IMR-90 (cell line): ENCODE data around the gene CEACAM16. TPM values are rescaled to one million over a fixed set of nuclear protein-coding genes. Genes with fewer than 3 reads are reported as not detected.
A peak's percentile ranks its signal among the peaks of the same experiment; 100 is the strongest.

ENCODE experiments used
- ATAC-seq: fragments of 200-7000 bp; cut with Tn5 transposase; 2 replicates; pipeline ENCODE4 v1.9.1; 2020; ENCODE audit warnings: low read depth, mild to moderate bottlenecking, moderate library complexity
- BruUV-seq: library from RNA; stranded (reverse); fragments of 400-500 nt; replicated peaks from 2 replicates; lab custom pipeline; 2021; lab: Mats Ljungman, UMichigan
- CTCF ChIA-PET: fragments of 300-600 bp; formaldehyde crosslinking; extraction: SDS; loops from one replicate; lab custom pipeline; 2021; ENCODE audit warnings: antibody characterized with exemption; lab: Yijun Ruan, JAX
- POLR2A ChIA-PET: fragments of 300-600 bp; sonication (Branson Sonifier 250); formaldehyde crosslinking; loops from one replicate; lab custom pipeline; 2022; ENCODE audit warnings: antibody characterized with exemption; ENCODE audit not compliant: unreplicated experiment; lab: Charles Lee
- DNase-seq: peaks from one replicate; pipeline ENCODE4 v3.0.0; 2013
- H2AFZ ChIP-seq: replicated peaks from 2 replicates; pipeline ENCODE3; 2013; ENCODE audit warnings: low read length, mild to moderate bottlenecking; ENCODE audit not compliant: poor library complexity
- H2AK5ac ChIP-seq: 2 replicates; pipeline ENCODE4 v1.6.1; 2013; ENCODE audit warnings: low read depth, low read length, inconsistent platforms
- H2AK9ac ChIP-seq: replicated peaks from 2 replicates; pipeline ENCODE3; 2013; ENCODE audit warnings: mild to moderate bottlenecking, low read depth, low read length, moderate library complexity; ENCODE audit not compliant: poor library complexity
- H2BK120ac ChIP-seq: 2 replicates; pipeline ENCODE4 v1.6.1; 2013; ENCODE audit warnings: low read depth, low read length, inconsistent platforms
- H2BK15ac ChIP-seq: 3 replicates; pipeline ENCODE4 v1.6.1; 2013; ENCODE audit warnings: low read depth, low read length, inconsistent platforms
- H2BK20ac ChIP-seq: 2 replicates; pipeline ENCODE4 v1.6.1; 2013; ENCODE audit warnings: low read depth, mild to moderate bottlenecking, inconsistent platforms, low read length, moderate library complexity
- H2BK5ac ChIP-seq: 2 replicates; pipeline ENCODE4 v1.6.1; 2013; ENCODE audit warnings: mild to moderate bottlenecking, low read depth, low read length, inconsistent platforms; ENCODE audit not compliant: poor library complexity, severe bottlenecking
- H3K14ac ChIP-seq: replicated peaks from 2 replicates; pipeline ENCODE4 v1.6.1; 2013; ENCODE audit warnings: low read depth, low read length, inconsistent platforms
- H3K18ac ChIP-seq: 2 replicates; pipeline ENCODE4 v1.6.1; 2013; ENCODE audit warnings: low read depth, low read length, control low read depth
- H3K23ac ChIP-seq: 2 replicates; pipeline ENCODE4 v1.6.1; 2013; ENCODE audit warnings: low read depth, low read length, inconsistent platforms
- H3K27ac ChIP-seq: 2 replicates; pipeline ENCODE4 v1.5.1; 2013; ENCODE audit warnings: mild to moderate bottlenecking, control low read depth, low read length; ENCODE audit not compliant: insufficient read depth
- H3K27me3 ChIP-seq: 2 replicates; pipeline ENCODE4 v1.6.1; 2013; ENCODE audit warnings: low read length; ENCODE audit not compliant: control insufficient read depth, insufficient read depth
- H3K36me3 ChIP-seq: 2 replicates; pipeline ENCODE4 v1.6.1; 2013; ENCODE audit warnings: low read length, mixed read lengths; ENCODE audit not compliant: control insufficient read depth, insufficient read depth
- H3K4ac ChIP-seq: 2 replicates; pipeline ENCODE4 v1.6.1; 2013; ENCODE audit warnings: low read depth, low read length, inconsistent platforms
- H3K4me1 ChIP-seq: 2 replicates; pipeline ENCODE4 v1.6.1; 2013; ENCODE audit warnings: low read length, mixed read lengths; ENCODE audit not compliant: control insufficient read depth, insufficient read depth
- H3K4me2 ChIP-seq: 2 replicates; pipeline ENCODE4 v1.6.1; 2013; ENCODE audit warnings: low read depth, mild to moderate bottlenecking, control low read depth, low read length, moderate library complexity
- H3K4me3 ChIP-seq: 2 replicates; pipeline ENCODE4 v1.5.1; 2013; ENCODE audit warnings: low read depth, mild to moderate bottlenecking, control low read depth, low read length, moderate library complexity; ENCODE audit not compliant: insufficient read depth
- H3K56ac ChIP-seq: 2 replicates; pipeline ENCODE4 v1.6.1; 2013; ENCODE audit warnings: low read length, inconsistent platforms; ENCODE audit not compliant: insufficient read depth; ENCODE audit errors: extremely low read depth
- H3K79me1 ChIP-seq, 2 experiments: 2 replicates each; pipeline ENCODE4 v1.6.1; 2013; ENCODE audit warnings: low read length in 2 of 2, inconsistent platforms in 1 of 2, low read depth in 1 of 2
- H3K9ac ChIP-seq: 2 replicates; pipeline ENCODE4 v1.6.1; 2013; ENCODE audit warnings: low read depth, low read length, control low read depth
- H3K9me1 ChIP-seq: 2 replicates; pipeline ENCODE4 v1.6.1; 2013; ENCODE audit warnings: low read length, inconsistent platforms; ENCODE audit not compliant: insufficient read depth
- H3K9me3 ChIP-seq: 2 replicates; pipeline ENCODE4 v1.6.1; 2013; ENCODE audit warnings: low read length; ENCODE audit not compliant: control insufficient read depth, insufficient read depth
- H4K20me1 ChIP-seq: 2 replicates; pipeline ENCODE4 v1.6.1; 2013; ENCODE audit warnings: low read length, inconsistent platforms; ENCODE audit not compliant: insufficient read depth
- H4K5ac ChIP-seq: 2 replicates; pipeline ENCODE4 v1.6.1; 2013; ENCODE audit warnings: mild to moderate bottlenecking, low read depth, low read length, control low read depth
- H4K8ac ChIP-seq, 2 experiments: 2 replicates each; pipeline ENCODE4 v1.6.1; 2013; ENCODE audit warnings: low read depth in 2 of 2, low read length in 2 of 2, control low read depth in 1 of 2, inconsistent platforms in 1 of 2
- H4K91ac ChIP-seq: 2 replicates; pipeline ENCODE4 v1.6.1; 2013; ENCODE audit warnings: low read depth, low read length, inconsistent platforms; ENCODE audit not compliant: insufficient read depth
- BHLHE40 ChIP-seq: fragments of 150-350 bp; IDR thresholded peaks from 2 replicates; pipeline ENCODE4 v1.6.1; 2016; ENCODE audit warnings: mild to moderate bottlenecking, low read depth, low read length
- CEBPB ChIP-seq: IDR thresholded peaks from 2 replicates; pipeline ENCODE4 v1.6.1; 2012; ENCODE audit warnings: low read depth, low read length, improper control_type of control experiment
- CHD1 ChIP-seq: IDR thresholded peaks from 2 replicates; pipeline ENCODE4 v1.6.1; 2012; ENCODE audit warnings: low read depth, low read length, improper control_type of control experiment
- MAFK ChIP-seq: IDR thresholded peaks from 2 replicates; pipeline ENCODE4 v1.6.1; 2012; ENCODE audit warnings: low read depth, low read length, improper control_type of control experiment
- MAZ ChIP-seq: IDR thresholded peaks from 2 replicates; pipeline ENCODE4 v1.6.1; 2012; ENCODE audit warnings: low read depth, mild to moderate bottlenecking, low read length, improper control_type of control experiment, moderate library complexity, borderline replicate concordance
- POLR2A ChIP-seq: IDR thresholded peaks from 2 replicates; pipeline ENCODE4 v1.6.1; 2012; ENCODE audit warnings: mild to moderate bottlenecking, low read depth, low read length
- RAD21 ChIP-seq: IDR thresholded peaks from 2 replicates; pipeline ENCODE4 v1.6.1; 2012; ENCODE audit warnings: low read length, improper control_type of control experiment
- RCOR1 ChIP-seq: IDR thresholded peaks from 2 replicates; pipeline ENCODE4 v1.6.1; 2012; ENCODE audit warnings: mild to moderate bottlenecking, low read length, improper control_type of control experiment; ENCODE audit not compliant: insufficient replicate concordance
- RFX5 ChIP-seq: IDR thresholded peaks from 2 replicates; pipeline ENCODE4 v1.8.0; 2012; ENCODE audit warnings: low read depth, mild to moderate bottlenecking, low read length, moderate library complexity
- SMC3 ChIP-seq: fragments of 150-350 bp; IDR thresholded peaks from 2 replicates; pipeline ENCODE4 v1.6.1; 2016; ENCODE audit warnings: low read depth, mild to moderate bottlenecking, antibody characterized with exemption, low read length, moderate library complexity
- WGBS, 2 experiments: methylation state at CpG; one replicate each; pipeline versions ENCODE4 v1.1.5 to v1.1.7; 2013; ENCODE audit warnings: missing lambda C conversion rate in 2 of 2; ENCODE audit not compliant: insufficient read length in 1 of 2; ENCODE audit errors: extremely low coverage in 2 of 2; 5-methylcytosine and 5-hydroxymethylcytosine counted together
- dilution Hi-C: fragments of 300-500 bp; cut with HindIII; formaldehyde crosslinking; loops from one replicate; pipeline ENCODE4 v1.14.3; 2018; ENCODE audit warnings: low sequenced_read_pairs; ENCODE audit not compliant: unreplicated experiment
- in situ Hi-C: fragments of 300-500 bp; cut with MboI; formaldehyde crosslinking; loops from 3 replicates; pipeline ENCODE4 v1.14.3; 2019; ENCODE audit warnings: low sequenced_read_pairs, inconsistent platforms, mixed read lengths
- intact Hi-C: fragments of 100-400 bp; cut with micrococcal nuclease; formaldehyde crosslinking; loops from 2 replicates; pipeline ENCODE4 v1.10.0; 2022
- polyA plus RNA-seq, 3 experiments: library from polyadenylated mRNA; depleted of rRNA; stranded (reverse); fragments of >200 nt; gene quantifications; 2 replicates each; pipeline ENCODE4 v1.2.3, GENCODE V29; 2012; ENCODE audit warnings: low replicate concordance in 1 of 3
- total RNA-seq: library from RNA; depleted of rRNA; stranded (reverse); fragments of >200 nt; gene quantifications from 2 replicates; pipeline ENCODE4 v1.2.3, GENCODE V29; 2012
- TF ChIP-seq, protein P1 (sequence below): fragments of 150-350 bp; IDR thresholded peaks from 2 replicates; pipeline ENCODE4 v1.6.1; 2016; ENCODE audit warnings: low read depth, mild to moderate bottlenecking, low read length, moderate library complexity, borderline replicate concordance
- TF ChIP-seq, protein P2 (sequence below): fragments of 150-350 bp; IDR thresholded peaks from 2 replicates; pipeline ENCODE4 v1.6.1; 2017; ENCODE audit warnings: mild to moderate bottlenecking, antibody characterized with exemption, low read length, low read depth
- TF ChIP-seq, protein P3 (sequence below): conservative IDR thresholded peaks from 2 replicates; pipeline ENCODE4 v1.5.1; 2012; ENCODE audit warnings: mild to moderate bottlenecking, low read depth, low read length, improper control_type of control experiment

Gene CEACAM16
- total and polyA plus RNA-seq, 2 of the 4 experiments (the other 2 are of a cell fraction) = not detected

DNA sequence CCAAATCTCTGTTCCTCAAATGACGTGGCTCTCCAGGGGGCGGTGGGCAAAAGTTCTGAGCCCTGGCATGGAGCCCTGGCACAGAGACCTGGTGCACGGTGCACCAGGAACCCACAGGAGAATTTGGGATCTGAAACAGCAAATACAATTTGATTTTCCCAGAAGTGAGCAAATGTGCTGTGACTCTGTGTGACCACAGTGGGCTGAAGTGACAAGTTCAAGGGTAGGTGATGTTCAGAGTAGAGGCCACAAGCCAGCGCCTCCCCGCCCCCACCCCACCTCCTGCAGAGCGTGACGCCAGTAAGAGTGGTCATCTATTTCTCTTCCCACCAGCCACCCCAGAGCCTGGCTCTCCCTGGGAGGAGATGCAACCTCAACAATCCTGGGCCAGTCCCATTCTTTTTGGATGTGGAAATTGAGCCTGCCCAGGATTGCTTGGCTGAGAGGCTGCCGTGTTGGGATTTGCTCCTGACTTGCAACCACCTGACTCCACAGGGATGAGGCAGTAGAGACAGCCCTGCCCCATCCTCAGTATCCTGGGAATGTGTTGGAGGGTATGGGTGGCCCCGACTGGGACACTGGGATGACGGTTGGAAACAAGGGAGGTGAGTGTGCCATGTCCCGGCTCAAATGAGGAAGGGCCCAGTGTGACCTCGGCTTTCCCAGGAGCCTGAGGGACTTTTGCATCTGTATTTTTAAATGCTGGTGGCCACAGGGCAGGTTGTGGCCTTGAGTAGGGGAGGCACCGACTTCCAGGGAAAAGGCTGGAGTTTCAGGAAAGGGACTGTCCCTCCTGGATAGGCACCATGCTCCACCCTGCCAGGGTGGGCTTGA is 38.5 kb downstream of the CEACAM16 start:
- peak overlapping the region; percentile 83 for H3K4ac ChIP-seq
- H3K14ac ChIP-seq = peak overlapping the region; percentile 39; the same call in 1 of the 2 replicates
- no peak overlapping the region for H3K4me3 ChIP-seq
- H3K4me2 ChIP-seq = no peak overlapping the region
- peaks cover 3% of the 10 kb centered on the region for H3K9me1 ChIP-seq
- H4K8ac ChIP-seq = peak overlapping the region; percentile 20 to 52; a peak in 1 of 4 replicates
- H3K36me3 ChIP-seq = no peaks in the 10 kb centered on the region
- in situ Hi-C loops (no loop called here), dilution Hi-C loops (no loop called here), intact Hi-C loops (no loop called here)
- ChIA-PET POLR2A (no interaction called here), CTCF (interaction anchor here (0.6 kb wide), 1 partner anchor 28 kb away, joined by 3 read pairs; no protein-coding TSS in a partner anchor)
- H3K18ac ChIP-seq = peak overlapping the region; percentile 46; the same call in 1 of the 2 replicates
- peak overlapping the region; percentile 36; the same call in 1 of the 2 replicates for H4K5ac ChIP-seq
- WGBS, 2 experiments = 80% methylated on average over 1 of the region's 13 CpGs; no CpG with 5 or more reads in 1 of the 2 experiments
- peaks cover 23% of the 10 kb centered on the region for H3K4me1 ChIP-seq
- ATAC-seq = no peak
- H2BK20ac ChIP-seq = peak overlapping the region; percentile 55
- DNase-seq = peak; percentile 55
- H4K20me1 ChIP-seq = no peaks in the 10 kb centered on the region
- no peak overlapping the region for H3K9ac ChIP-seq
- peak overlapping the region; percentile 39 for H2BK5ac ChIP-seq
- TF ChIP-seq RAD21 (no peak), SMC3 (no peak), MAZ (no peak), CHD1 (no peak), POLR2A (no peak), MAFK (no peak), BHLHE40 (no peak), RFX5 (no peak), CEBPB (no peak), RCOR1 (no peak)
- TF ChIP-seq, protein P1, sequence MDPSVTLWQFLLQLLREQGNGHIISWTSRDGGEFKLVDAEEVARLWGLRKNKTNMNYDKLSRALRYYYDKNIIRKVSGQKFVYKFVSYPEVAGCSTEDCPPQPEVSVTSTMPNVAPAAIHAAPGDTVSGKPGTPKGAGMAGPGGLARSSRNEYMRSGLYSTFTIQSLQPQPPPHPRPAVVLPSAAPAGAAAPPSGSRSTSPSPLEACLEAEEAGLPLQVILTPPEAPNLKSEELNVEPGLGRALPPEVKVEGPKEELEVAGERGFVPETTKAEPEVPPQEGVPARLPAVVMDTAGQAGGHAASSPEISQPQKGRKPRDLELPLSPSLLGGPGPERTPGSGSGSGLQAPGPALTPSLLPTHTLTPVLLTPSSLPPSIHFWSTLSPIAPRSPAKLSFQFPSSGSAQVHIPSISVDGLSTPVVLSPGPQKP = no peak
- TF ChIP-seq, protein P2, sequence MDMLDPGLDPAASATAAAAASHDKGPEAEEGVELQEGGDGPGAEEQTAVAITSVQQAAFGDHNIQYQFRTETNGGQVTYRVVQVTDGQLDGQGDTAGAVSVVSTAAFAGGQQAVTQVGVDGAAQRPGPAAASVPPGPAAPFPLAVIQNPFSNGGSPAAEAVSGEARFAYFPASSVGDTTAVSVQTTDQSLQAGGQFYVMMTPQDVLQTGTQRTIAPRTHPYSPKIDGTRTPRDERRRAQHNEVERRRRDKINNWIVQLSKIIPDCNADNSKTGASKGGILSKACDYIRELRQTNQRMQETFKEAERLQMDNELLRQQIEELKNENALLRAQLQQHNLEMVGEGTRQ = no peak
- TF ChIP-seq, protein P3, sequence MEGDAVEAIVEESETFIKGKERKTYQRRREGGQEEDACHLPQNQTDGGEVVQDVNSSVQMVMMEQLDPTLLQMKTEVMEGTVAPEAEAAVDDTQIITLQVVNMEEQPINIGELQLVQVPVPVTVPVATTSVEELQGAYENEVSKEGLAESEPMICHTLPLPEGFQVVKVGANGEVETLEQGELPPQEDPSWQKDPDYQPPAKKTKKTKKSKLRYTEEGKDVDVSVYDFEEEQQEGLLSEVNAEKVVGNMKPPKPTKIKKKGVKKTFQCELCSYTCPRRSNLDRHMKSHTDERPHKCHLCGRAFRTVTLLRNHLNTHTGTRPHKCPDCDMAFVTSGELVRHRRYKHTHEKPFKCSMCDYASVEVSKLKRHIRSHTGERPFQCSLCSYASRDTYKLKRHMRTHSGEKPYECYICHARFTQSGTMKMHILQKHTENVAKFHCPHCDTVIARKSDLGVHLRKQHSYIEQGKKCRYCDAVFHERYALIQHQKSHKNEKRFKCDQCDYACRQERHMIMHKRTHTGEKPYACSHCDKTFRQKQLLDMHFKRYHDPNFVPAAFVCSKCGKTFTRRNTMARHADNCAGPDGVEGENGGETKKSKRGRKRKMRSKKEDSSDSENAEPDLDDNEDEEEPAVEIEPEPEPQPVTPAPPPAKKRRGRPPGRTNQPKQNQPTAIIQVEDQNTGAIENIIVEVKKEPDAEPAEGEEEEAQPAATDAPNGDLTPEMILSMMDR = no peak
- no peaks in the 10 kb centered on the region for H3K27me3 ChIP-seq
- H4K91ac ChIP-seq = peak overlapping the region; percentile 42
- H2AK5ac ChIP-seq = peak overlapping the region; percentile 86
- peak overlapping the region; percentile 27; the same call in 1 of the 2 replicates for H3K27ac ChIP-seq
- peak overlapping the region; percentile 79; the same call in 2 of the 3 replicates for H2BK15ac ChIP-seq
- no peak overlapping the region for H3K56ac ChIP-seq
- H3K79me1 ChIP-seq = peaks cover 0 to under 1% of the 10 kb centered on the region in 2 experiments; a peak in 1 of 4 replicates
- peak overlapping the region; percentile 45 for H2AK9ac ChIP-seq
- peak overlapping the region; percentile 47 for H2BK120ac ChIP-seq
- H3K9me3 ChIP-seq = no peaks in the 10 kb centered on the region
- peak overlapping the region; percentile 1 for H2AFZ ChIP-seq
- 0 out of 2 replicates have a peak overlapping the region, but pooled peaks have one; percentile 24 for H3K23ac ChIP-seq
- no TSS peak for BruUV-seq
